Mesodermal cell (in vitro differentiated cells): ENCODE results near the gene RENBP.

Source experiments
- H3K27ac ChIP-seq: 2 replicates; pipeline ENCODE4 v1.7.0; 2013; ENCODE audit warnings: mild to moderate bottlenecking, low read depth, low read length, moderate library complexity; ENCODE audit not compliant: severe bottlenecking
- H3K36me3 ChIP-seq: 2 replicates; pipeline ENCODE4 v1.7.1; 2013; ENCODE audit warnings: mild to moderate bottlenecking, low read length, moderate library complexity; ENCODE audit not compliant: control insufficient read depth, insufficient read depth
- H3K4me1 ChIP-seq: one replicate; pipeline ENCODE4 v1.7.1; 2013; ENCODE audit warnings: mild to moderate bottlenecking, low read length; ENCODE audit not compliant: insufficient read depth, control insufficient read depth, poor library complexity, severe bottlenecking
- H3K4me3 ChIP-seq: 2 replicates; pipeline ENCODE4 v1.7.0; 2013; ENCODE audit warnings: low read length, control low read depth, mild to moderate bottlenecking; ENCODE audit not compliant: insufficient read depth, poor library complexity, severe bottlenecking; ENCODE audit errors: extremely low read depth
- H3K9me3 ChIP-seq: 2 replicates; pipeline ENCODE4 v1.7.1; 2013; ENCODE audit warnings: mild to moderate bottlenecking, low read length, moderate library complexity; ENCODE audit not compliant: control insufficient read depth
- WGBS, 2 experiments: methylation state at CpG; one replicate each; pipeline ENCODE4 v1.1.5; 2013; ENCODE audit warnings: missing lambda C conversion rate in 2 of 2; ENCODE audit not compliant: insufficient coverage in 2 of 2; 5-methylcytosine and 5-hydroxymethylcytosine counted together

Gene RENBP

GRCh38 chrX:153931151-153931550 is 13.3 kb downstream of the RENBP start:
- Histone ChIP-seq H3K36me3 (peaks cover 22% of the 10 kb centered on the region), H3K9me3 (no peaks in the 10 kb centered on the region), H3K4me3 (no peak overlapping the region), H3K27ac (no peak overlapping the region), H3K4me1 (peaks cover 4% of the 10 kb centered on the region)
- 92% methylated on average over 2 of the region's 8 CpGs; no CpG with 5 or more reads in 1 of the 2 experiments for WGBS, 2 experiments

DNA sequence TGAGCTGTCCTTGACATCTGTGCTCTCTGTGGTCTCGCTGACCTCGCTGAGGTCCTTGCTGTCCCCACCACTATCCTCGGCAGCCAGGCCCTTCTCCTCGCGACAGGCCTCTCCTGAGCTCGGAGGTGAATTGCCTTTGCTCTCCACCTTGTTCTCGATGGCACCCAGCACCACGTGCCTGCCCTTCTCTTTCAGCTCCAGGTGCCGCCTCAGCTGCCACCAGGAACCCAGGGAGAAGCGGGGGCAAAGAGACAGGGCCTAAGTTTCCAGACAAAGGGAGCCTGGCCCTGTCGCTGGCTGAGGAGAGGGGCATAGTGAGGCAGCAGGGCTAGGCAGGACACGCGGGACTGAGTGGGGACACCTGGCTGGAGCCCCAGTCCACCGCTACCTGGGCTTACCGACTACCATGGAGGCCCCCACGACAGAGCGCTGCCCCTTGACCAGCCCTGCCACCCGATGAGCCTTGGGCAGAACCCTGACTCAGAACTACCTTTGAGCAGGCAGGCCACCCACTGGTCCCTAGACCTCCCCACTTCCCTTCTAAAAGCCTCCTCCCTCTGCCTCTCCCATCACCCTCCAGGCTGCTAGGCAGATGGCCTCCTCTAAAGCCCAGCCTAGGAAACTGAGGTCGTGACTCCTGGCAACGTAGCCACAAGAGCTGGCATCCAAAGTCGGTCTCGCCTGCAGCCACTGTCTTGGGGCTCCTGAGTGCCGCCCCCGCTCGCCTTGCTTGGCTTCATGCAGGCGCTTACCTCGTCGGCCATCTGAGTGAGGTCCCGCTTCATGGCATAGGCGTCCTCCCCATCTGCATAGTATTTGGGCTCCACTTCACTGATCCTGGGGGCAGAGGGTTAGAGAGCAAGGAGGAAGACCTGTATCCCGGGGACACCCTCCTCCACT is 14.2 kb downstream of the RENBP start:
- H3K36me3 ChIP-seq: peaks cover 22% of the 10 kb centered on the region
- WGBS, 2 experiments: 95 to 100% methylated on average over 15 to 21 of the region's 31 CpGs
- no peaks in the 10 kb centered on the region for H3K9me3 ChIP-seq
- H3K4me1 ChIP-seq: peaks cover 6% of the 10 kb centered on the region
- no peak overlapping the region for H3K4me3 ChIP-seq
- no peak overlapping the region for H3K27ac ChIP-seq

- 100% methylated on average over 1 of the region's 10 CpGs for WGBS, 2 experiments
- peaks cover 10% of the 10 kb centered on the region for H3K4me1 ChIP-seq
- peaks cover 22% of the 10 kb centered on the region for H3K36me3 ChIP-seq
- H3K27ac ChIP-seq: no peak overlapping the region
- no peaks in the 10 kb centered on the region for H3K9me3 ChIP-seq
- H3K4me3 ChIP-seq: no peak overlapping the region
Measured at GRCh38 chrX:153929576-153929975, 14.9 kb downstream of the RENBP start.

GRCh38 chrX:153928846-153929245 is 15.6 kb downstream of the RENBP start:
- Histone ChIP-seq H3K27ac (no peak overlapping the region), H3K4me1 (peaks cover 14% of the 10 kb centered on the region), H3K36me3 (peaks cover 22% of the 10 kb centered on the region), H3K4me3 (no peak overlapping the region), H3K9me3 (no peaks in the 10 kb centered on the region)
- 60% methylated on average over 1 of the region's 9 CpGs; no CpG with 5 or more reads in 1 of the 2 experiments for WGBS, 2 experiments

DNA sequence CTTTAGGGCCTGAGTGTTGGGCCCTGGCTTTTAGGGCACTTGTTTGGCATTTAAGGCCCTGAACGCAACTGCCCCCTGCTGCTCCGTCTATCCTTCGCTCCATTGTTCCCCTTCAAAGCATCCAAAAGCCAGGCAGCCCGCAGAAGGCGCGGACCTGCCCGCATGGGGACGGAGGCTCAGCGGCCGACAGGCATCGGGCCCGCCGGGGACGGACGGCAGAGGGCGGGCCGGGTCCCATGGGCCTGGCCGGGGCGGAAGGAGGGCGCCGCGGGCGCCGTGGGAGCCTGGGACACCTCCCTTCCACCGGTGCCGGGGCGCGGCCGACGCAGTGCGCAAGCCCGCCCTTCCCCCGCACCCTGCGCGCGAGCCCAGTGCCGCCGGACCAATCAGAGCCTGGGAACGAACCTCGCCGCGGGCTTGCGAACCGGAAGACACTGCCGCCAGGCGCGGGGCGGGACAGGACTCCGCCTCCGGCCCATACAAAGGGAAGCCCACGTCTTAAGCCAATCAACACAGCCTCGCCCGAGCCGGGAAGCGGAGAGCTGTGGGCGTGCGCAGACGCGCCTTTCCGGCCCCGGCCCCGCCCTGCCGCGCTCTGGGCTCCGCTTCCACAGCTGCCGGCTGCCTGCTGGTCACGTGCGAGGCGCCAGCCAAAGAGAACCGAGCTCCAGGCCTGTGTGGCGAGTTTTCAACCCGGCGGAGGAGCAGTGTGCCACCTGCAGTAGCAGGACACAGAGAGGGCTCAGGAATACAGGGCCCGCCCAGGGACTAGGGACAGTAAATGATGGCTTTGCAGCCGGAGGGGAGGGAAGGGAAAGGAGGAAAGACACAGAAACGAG is 16.3 kb downstream of the RENBP start:
- Histone ChIP-seq H3K36me3 (peaks cover 22% of the 10 kb centered on the region), H3K9me3 (no peaks in the 10 kb centered on the region), H3K4me3 (peak overlapping the region; percentile 43), H3K4me1 (peaks cover 14% of the 10 kb centered on the region), H3K27ac (peak overlapping the region; percentile 92)
- 0% methylated on average over 22 to 38 of the region's 76 CpGs for WGBS, 2 experiments

DNA sequence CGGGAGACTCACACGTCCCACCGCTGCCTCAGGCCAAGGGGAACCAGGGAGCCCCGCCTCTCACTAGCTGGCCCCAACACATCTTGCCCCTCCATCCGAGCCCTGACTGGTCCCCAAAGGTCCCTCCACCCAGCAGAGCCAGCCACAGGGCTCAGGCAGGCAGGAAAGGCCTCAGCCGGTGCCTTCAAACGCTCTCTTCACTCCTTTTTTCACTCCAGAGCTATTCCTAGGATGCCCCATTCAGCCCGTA is 16.8 kb downstream of the RENBP start:
- WGBS, 2 experiments: 0% methylated on average over 3 of the region's 8 CpGs; no CpG with 5 or more reads in 1 of the 2 experiments
- Histone ChIP-seq H3K27ac (peak overlapping the region; percentile 92), H3K4me3 (peak overlapping the region; percentile 43), H3K4me1 (peaks cover 14% of the 10 kb centered on the region), H3K36me3 (peaks cover 18% of the 10 kb centered on the region), H3K9me3 (no peaks in the 10 kb centered on the region)

DNA sequence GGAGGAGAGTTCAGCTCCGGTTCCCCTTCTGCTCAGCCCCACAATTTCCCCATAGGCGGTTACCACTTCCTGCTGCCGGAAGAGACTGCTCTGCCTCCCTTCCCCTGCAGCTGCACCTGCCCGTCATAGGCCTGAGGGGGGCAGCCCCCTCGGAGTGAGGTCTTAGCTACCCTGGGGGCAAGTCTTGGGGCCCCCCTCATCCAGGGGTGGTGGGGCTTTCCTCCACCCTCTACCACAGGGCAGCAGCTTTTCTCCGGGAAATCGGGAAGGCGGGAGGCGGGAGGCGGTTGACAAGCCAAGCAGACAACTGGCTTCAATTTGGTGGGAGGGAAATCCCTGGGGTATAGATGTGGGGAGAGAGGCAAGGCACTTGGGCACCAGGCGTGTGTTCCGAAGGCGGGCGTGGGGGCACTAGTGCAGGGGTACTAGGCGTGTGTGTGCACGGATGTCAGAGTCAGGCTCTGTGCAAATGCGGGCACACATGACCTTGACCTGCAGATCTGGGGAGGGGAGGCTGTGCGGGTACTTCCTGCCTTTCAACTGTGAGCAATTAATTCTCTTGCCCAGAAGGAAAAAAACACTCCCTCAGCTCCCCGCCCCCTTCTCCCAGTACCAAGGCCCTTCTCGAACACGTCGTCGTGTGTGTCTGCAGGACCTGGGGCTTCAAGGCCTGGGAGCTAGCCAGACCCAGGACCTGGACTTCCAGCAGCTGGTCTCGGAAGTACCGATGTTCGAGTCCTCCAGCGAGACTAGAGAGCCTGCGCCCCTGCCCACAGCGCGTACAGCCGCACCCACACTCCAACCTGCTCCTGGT is 17.4 kb downstream of the RENBP start:
- whole genome bisulfite sequencing, 2 experiments: 33 to 39% methylated on average over 7 to 17 of the region's 31 CpGs
- H3K9me3 ChIP-seq: no peaks in the 10 kb centered on the region
- peaks cover 14% of the 10 kb centered on the region for H3K4me1 ChIP-seq
- H3K4me3 ChIP-seq: peak overlapping the region; percentile 43
- peak overlapping the region; percentile 92 for H3K27ac ChIP-seq
- peaks cover 12% of the 10 kb centered on the region for H3K36me3 ChIP-seq

- Histone ChIP-seq H3K27ac (no peak overlapping the region), H3K9me3 (no peaks in the 10 kb centered on the region), H3K4me3 (peak overlapping the region; percentile 8), H3K4me1 (peaks cover 14% of the 10 kb centered on the region), H3K36me3 (peaks cover 7% of the 10 kb centered on the region)
- WGBS, 2 experiments: no CpG with 5 or more reads among the region's 4 CpGs
Measured at GRCh38 chrX:153926552-153926857, 17.9 kb downstream of the RENBP start.

GRCh38 chrX:153925739-153926551 is 18.5 kb downstream of the RENBP start, which contains the start of gene ARHGAP4:
TSS of gene ARHGAP4 (minus strand) at chrX:153926264. CDS start at chrX:153926202, 62 bp downstream.
- Histone ChIP-seq H3K4me1 (peaks cover 14% of the 10 kb centered on the region), H3K4me3 (peak within 1 kb of the TSS; percentile 43), H3K36me3 (peaks cover 3% of the 10 kb centered on the region), H3K27ac (peak within 1 kb of the TSS; percentile 92), H3K9me3 (no peaks in the 10 kb centered on the region)
- WGBS, 2 experiments: 12 to 45% methylated on average over 10 to 30 of the region's 59 CpGs

GRCh38 chrX:153925387-153925738 is 19.1 kb downstream of the RENBP start:
- Histone ChIP-seq H3K9me3 (no peaks in the 10 kb centered on the region), H3K4me1 (peaks cover 14% of the 10 kb centered on the region), H3K27ac (no peak overlapping the region), H3K4me3 (peak overlapping the region; percentile 19), H3K36me3 (peaks cover 3% of the 10 kb centered on the region)
- WGBS, 2 experiments: 80 to 83% methylated on average over 1 of the region's 4 CpGs
